ENCODE measurements around the gene SLC35F1.

The SLC35F1 gene

GRCh38 chr6:118269659-118270058 lies 362.6 kb downstream of the SLC35F1 start:
- no peak overlapping the region for H3K4me3 ChIP-seq (ENCODE audit: low read depth, low read length, poor library complexity, severe bottlenecking)

DNA sequence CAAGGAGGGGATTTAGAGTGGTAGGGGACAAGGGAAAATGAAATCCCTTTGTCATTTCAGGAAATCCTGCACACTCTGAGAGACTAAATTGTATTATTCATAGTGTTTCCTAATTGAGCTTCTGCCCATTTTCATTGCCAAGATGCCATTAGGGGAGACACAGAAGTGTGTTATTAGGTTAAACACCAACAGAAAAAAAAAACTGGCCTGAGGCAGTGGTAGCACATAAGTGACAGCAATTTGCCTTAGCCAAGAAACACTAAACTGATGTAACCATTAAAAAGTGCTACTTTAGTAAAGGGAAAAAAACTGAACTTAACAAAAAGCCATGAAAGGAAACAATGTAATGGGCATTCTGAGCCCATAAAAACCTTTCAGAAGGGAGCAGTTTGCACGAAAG lies 370.6 kb downstream of the SLC35F1 start:
- H3K27me3 ChIP-seq (ENCODE audit: insufficient read depth, low read length): no peaks in the 10 kb centered on the region

More at GRCh38 chr6:118269659-118270058, 362.6 kb downstream of the SLC35F1 start:
- H2AFZ ChIP-seq (ENCODE audit: low read length): no peak overlapping the region
- H3K27ac ChIP-seq (ENCODE audit: low read depth, low read length, poor library complexity, severe bottlenecking): no peak overlapping the region
- no peaks in the 10 kb centered on the region; the same call in 1 of the 2 replicates for H3K9me3 ChIP-seq (ENCODE audit: low read length)
- no peaks in the 10 kb centered on the region for H3K79me2 ChIP-seq (ENCODE audit: insufficient read depth, low read length)
- H3K9ac ChIP-seq (ENCODE audit: low read length): no peak overlapping the region
- H3K4me2 ChIP-seq (ENCODE audit: low read length): no peak overlapping the region
- H3K4me1 ChIP-seq (ENCODE audit: insufficient read depth, low read length, severe bottlenecking): no peaks in the 10 kb centered on the region
- H3K27me3 ChIP-seq (ENCODE audit: insufficient read depth, low read length): no peaks in the 10 kb centered on the region
- no peaks in the 10 kb centered on the region for H3K9me2 ChIP-seq (ENCODE audit: low read depth, low read length)
- H3F3A ChIP-seq (ENCODE audit: insufficient read depth, low read length): no peaks in the 10 kb centered on the region
- no peaks in the 10 kb centered on the region for H4K20me1 ChIP-seq (ENCODE audit: insufficient read depth, low read length)
- H3K36me3 ChIP-seq (ENCODE audit: insufficient read depth, low read length): no peaks in the 10 kb centered on the region
- TF ChIP-seq CTCF (IDR thresholded peaks at IDR 0.05; ENCODE audit: low read length) (no peak), EZH2 (IDR thresholded peaks at IDR 0.05; ENCODE audit: borderline replicate concordance, low read length) (no peak)

DNA sequence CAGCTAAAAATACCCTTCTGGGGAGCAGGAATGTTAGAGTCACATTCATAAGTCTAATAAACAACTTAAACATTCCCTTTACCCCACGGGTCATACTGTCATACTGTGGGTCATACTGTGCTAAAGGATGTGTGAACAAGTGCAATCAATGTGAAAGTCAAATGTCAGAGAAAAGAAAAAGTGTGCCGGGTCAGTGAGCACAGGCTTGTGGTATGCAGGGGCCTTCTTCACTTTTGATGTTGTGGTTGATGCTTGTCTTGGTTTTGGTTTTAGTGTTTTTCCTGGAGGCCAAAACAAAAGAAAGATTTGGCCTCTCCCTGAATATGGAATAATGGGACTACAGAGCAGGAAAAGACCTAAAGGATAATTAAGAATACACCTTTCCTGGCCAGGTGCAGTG lies 373.1 kb downstream of the SLC35F1 start:
- H3K36me3 ChIP-seq (ENCODE audit: insufficient read depth, low read length): no peaks in the 10 kb centered on the region
- H3K4me1 ChIP-seq (ENCODE audit: insufficient read depth, low read length, severe bottlenecking): no peaks in the 10 kb centered on the region
- H3K9me2 ChIP-seq (ENCODE audit: low read depth, low read length): no peaks in the 10 kb centered on the region
- TF ChIP-seq EZH2 (IDR thresholded peaks at IDR 0.05; ENCODE audit: borderline replicate concordance, low read length): no peak
- TF ChIP-seq CTCF (IDR thresholded peaks at IDR 0.05; ENCODE audit: low read length): no peak
- H3K79me2 ChIP-seq (ENCODE audit: insufficient read depth, low read length): no peaks in the 10 kb centered on the region
- no peak overlapping the region for H3K4me2 ChIP-seq (ENCODE audit: low read length)
- H2AFZ ChIP-seq (ENCODE audit: low read length): no peak overlapping the region
- H3K27ac ChIP-seq (ENCODE audit: low read depth, low read length, poor library complexity, severe bottlenecking): no peak overlapping the region
- no peak overlapping the region for H3K9ac ChIP-seq (ENCODE audit: low read length)
- no peak overlapping the region for H3K4me3 ChIP-seq (ENCODE audit: low read depth, low read length, poor library complexity, severe bottlenecking)
- H4K20me1 ChIP-seq (ENCODE audit: insufficient read depth, low read length): no peaks in the 10 kb centered on the region
- no peaks in the 10 kb centered on the region for H3F3A ChIP-seq (ENCODE audit: insufficient read depth, low read length)
- no peaks in the 10 kb centered on the region for H3K27me3 ChIP-seq (ENCODE audit: insufficient read depth, low read length)
- H3K9me3 ChIP-seq (ENCODE audit: low read length): no peaks in the 10 kb centered on the region

More for the DNA sequence above, 370.6 kb downstream of the SLC35F1 start:
- Histone ChIP-seq H3K27ac (ENCODE audit: low read depth, low read length, poor library complexity, severe bottlenecking) (no peak overlapping the region), H3K4me1 (ENCODE audit: insufficient read depth, low read length, severe bottlenecking) (no peaks in the 10 kb centered on the region), H3K9me2 (ENCODE audit: low read depth, low read length) (no peaks in the 10 kb centered on the region), H3K9me3 (ENCODE audit: low read length) (no peaks in the 10 kb centered on the region), H3K4me3 (ENCODE audit: low read depth, low read length, poor library complexity, severe bottlenecking) (no peak overlapping the region), H3K4me2 (ENCODE audit: low read length) (no peak overlapping the region), H3K36me3 (ENCODE audit: insufficient read depth, low read length) (no peaks in the 10 kb centered on the region), H4K20me1 (ENCODE audit: insufficient read depth, low read length) (no peaks in the 10 kb centered on the region), H3F3A (ENCODE audit: insufficient read depth, low read length) (no peaks in the 10 kb centered on the region), H2AFZ (ENCODE audit: low read length) (no peak overlapping the region), H3K9ac (ENCODE audit: low read length) (no peak overlapping the region), H3K79me2 (ENCODE audit: insufficient read depth, low read length) (no peaks in the 10 kb centered on the region)
- no peak for TF ChIP-seq EZH2 (IDR thresholded peaks at IDR 0.05; ENCODE audit: borderline replicate concordance, low read length)
- TF ChIP-seq CTCF (IDR thresholded peaks at IDR 0.05; ENCODE audit: low read length): no peak
